Large intestine (tissue), 3 donors: Measurements from ENCODE around the gene TECTA. TPM values are rescaled to one million over a fixed set of nuclear protein-coding genes. Genes with fewer than 3 reads are reported as not detected.

Experiments
- DNase-seq, 2 donors: peaks; one replicate each; pipeline versions ENCODE4 v3.0.0 to v3.0.0-alpha.2; 2013
- H3K27ac ChIP-seq: one replicate; pipeline ENCODE4 v1.5.1; 2013; ENCODE audit warnings: low read length
- H3K27me3 ChIP-seq: 2 replicates; pipeline ENCODE4 v1.6.1; 2013; ENCODE audit warnings: low read length; ENCODE audit not compliant: control insufficient read depth, insufficient read depth
- H3K36me3 ChIP-seq: 2 replicates; pipeline ENCODE4 v1.6.1; 2013; ENCODE audit warnings: low read length; ENCODE audit not compliant: control insufficient read depth, insufficient read depth
- H3K4me1 ChIP-seq: one replicate; pipeline ENCODE4 v1.6.1; 2013; ENCODE audit warnings: low read length; ENCODE audit not compliant: control insufficient read depth, insufficient read depth
- H3K4me3 ChIP-seq: one replicate; pipeline ENCODE4 v1.5.1; 2013; ENCODE audit warnings: low read length
- H3K9me3 ChIP-seq: one replicate; pipeline ENCODE4 v1.6.1; 2013; ENCODE audit warnings: mild to moderate bottlenecking, low read depth, low read length, moderate library complexity; ENCODE audit not compliant: control insufficient read depth
- WGBS: methylation state at CpG from one replicate; pipeline ENCODE4 v1.1.5; 2013; ENCODE audit warnings: low lambda C conversion rate; ENCODE audit not compliant: insufficient coverage; 5-methylcytosine and 5-hydroxymethylcytosine counted together
- polyA plus RNA-seq: library from polyadenylated mRNA; unstranded; fragments of 120-200 nt; gene quantifications from one replicate; pipeline ENCODE4 v1.2.1, GENCODE V29; 2013

The TECTA gene
- polyA plus RNA-seq, 1 donor: 1.2 TPM

DNA sequence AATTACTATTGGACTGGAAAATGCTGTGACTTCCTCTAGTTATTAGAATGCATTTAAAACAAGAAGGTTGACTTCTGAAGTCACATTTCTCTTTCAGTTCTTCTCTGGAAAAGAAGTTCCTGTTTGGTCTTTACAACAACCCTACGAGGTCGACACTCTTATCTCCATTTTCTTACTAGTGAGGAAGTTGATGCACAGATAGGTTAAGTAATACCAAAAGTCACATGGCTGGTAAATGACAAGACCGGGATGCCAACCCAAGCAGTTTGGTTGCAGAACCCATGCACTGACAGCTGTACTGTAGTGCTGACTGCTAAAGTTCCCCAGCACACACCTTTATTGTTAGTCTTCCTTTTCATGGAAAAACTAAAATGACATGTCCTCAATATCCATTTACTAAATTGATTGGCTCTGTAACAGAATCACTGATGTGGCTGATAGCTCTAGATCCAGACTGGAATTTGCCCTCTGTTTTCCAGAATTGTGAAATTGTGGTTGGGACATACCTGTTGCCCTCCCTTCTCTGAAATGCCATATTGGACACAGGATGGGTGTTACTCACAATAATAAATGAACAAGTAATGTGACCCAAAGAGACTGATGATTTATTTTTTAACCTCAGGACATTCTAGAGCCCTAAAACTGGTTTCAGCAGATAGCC lies 9.4 kb upstream of the TECTA start:
- no peak overlapping the region for H3K4me3 ChIP-seq
- peaks cover 19% of the 10 kb centered on the region for H3K4me1 ChIP-seq
- DNase-seq: peak; percentile 63 to 84
- H3K9me3 ChIP-seq: no peaks in the 10 kb centered on the region
- H3K36me3 ChIP-seq: peaks cover 9% of the 10 kb centered on the region
- no peaks in the 10 kb centered on the region for H3K27me3 ChIP-seq
- peak overlapping the region; percentile 85 for H3K27ac ChIP-seq
- WGBS: 63% methylated on average over 2 of the region's 3 CpGs

DNA sequence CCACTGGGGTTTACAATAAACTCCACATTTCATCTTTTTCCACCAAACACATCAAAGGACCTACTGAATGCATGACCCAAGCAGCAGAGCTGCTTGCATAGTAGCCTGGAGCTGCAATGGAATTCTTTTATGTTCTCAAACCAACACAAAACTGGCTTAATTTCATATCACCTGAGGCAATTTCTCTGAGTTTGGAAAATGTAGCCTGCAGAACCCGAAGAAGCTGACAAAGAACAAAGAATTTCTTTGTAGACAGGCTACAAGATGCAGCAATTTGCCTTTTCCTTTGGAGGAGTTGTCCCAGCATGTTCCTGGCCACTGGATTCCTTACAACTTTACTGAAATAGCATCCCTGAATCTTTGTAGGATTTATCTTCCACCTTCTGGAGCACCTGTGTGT lies 5.5 kb upstream of the TECTA start:
- Histone ChIP-seq H3K27ac (no peak overlapping the region), H3K27me3 (no peaks in the 10 kb centered on the region), H3K36me3 (no peaks in the 10 kb centered on the region), H3K4me3 (no peak overlapping the region), H3K4me1 (peaks cover 8% of the 10 kb centered on the region), H3K9me3 (no peaks in the 10 kb centered on the region)
- no peak for DNase-seq
- WGBS: no CpG with 5 or more reads among the region's 1 CpG

DNA sequence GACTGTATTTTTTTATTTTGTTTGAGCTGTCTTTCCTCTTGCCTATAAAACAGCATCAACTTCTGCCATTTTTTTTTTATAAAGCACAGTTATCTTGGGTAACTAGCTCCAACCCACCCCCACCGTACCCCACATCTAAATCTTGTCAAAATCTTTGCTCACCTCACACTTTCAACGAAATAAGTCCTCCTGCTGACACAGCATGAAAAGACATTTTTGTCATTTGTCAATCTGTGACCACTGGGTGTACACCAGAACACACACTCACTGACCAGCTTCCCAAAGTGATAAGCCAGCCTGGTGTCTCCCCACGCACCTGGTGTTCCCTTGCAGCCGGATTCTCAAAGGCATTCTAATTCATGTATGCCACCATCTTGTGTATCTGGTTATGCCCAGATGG lies 1.7 kb upstream of the TECTA start:
- Histone ChIP-seq H3K4me3 (no peak overlapping the region), H3K4me1 (no peaks in the 10 kb centered on the region), H3K36me3 (no peaks in the 10 kb centered on the region), H3K9me3 (no peaks in the 10 kb centered on the region), H3K27ac (no peak overlapping the region), H3K27me3 (no peaks in the 10 kb centered on the region)
- DNase-seq: no peak
- WGBS: no CpG with 5 or more reads among the region's 4 CpGs

DNA sequence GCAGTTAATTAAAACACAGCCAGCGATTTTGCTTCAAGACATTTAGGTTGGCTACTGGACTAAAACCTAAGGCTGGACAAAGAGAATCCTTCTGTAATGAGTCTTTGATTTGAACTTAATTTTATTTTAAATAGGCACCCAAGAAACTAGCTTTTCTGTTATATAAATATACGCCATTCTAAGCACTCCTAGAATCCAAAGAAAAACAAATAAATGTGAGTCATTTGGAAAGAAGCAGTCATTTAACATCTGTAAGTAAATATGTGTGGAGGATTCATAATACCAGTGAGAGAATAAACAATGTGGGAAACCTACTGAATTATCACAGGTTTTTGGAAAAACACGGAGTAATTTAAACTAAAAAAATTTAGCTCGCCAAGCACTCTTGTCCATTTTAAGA lies 1.2 kb upstream of the TECTA start:
- WGBS: 89% methylated on average over 4 of the region's 4 CpGs
- no peak overlapping the region for H3K27ac ChIP-seq
- no peaks in the 10 kb centered on the region for H3K9me3 ChIP-seq
- no peak overlapping the region for H3K4me3 ChIP-seq
- no peaks in the 10 kb centered on the region for H3K27me3 ChIP-seq
- no peaks in the 10 kb centered on the region for H3K36me3 ChIP-seq
- no peak for DNase-seq
- H3K4me1 ChIP-seq: no peaks in the 10 kb centered on the region

DNA sequence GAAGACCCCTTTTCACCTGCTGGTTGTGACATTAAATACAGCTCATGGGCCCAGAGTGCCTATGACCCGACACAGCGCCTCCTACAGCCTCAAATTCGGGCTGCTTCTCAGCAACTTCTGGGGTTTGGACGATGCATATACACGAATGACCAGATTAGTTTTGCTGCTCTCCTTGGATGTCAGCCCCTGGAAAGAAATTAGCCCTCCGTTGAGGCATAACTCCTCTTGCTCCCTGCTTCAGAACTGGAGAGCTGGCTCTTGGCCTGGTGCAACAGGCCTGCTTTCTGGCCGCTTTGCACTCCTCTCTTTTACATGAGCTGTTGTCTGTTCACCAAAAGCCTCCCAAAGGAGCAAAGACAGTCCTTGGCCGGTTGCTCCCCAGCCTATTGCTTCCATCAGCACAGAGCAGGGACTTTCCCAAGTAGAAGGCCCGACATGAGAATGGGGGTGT lies 3.3 kb downstream of the TECTA start:
- H3K27me3 ChIP-seq: no peaks in the 10 kb centered on the region
- no peak for DNase-seq
- H3K4me3 ChIP-seq: no peak overlapping the region
- WGBS: no CpG with 5 or more reads among the region's 9 CpGs
- H3K9me3 ChIP-seq: no peaks in the 10 kb centered on the region
- H3K36me3 ChIP-seq: no peaks in the 10 kb centered on the region
- H3K4me1 ChIP-seq: no peaks in the 10 kb centered on the region
- H3K27ac ChIP-seq: no peak overlapping the region

DNA sequence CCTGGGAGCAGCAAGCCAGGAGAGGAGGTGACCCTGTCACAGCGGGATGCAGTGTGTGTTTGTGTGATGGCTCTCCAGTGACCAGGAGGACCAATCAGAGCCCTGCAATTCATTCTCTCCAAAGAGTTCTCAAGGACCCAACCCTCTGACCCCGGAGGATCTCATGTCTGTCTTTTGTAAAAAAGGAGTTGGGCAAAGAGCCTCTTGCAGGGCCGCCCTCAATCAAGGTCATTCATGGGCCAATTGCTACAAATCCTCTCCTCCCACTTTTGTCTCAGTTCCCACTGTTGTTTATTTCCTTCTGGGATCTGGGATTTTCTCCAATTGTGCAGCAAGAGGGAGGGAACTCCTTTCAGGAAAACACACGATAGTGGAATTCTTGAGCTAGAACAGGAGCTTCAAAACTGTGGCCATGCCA lies 4.0 kb downstream of the TECTA start:
- H3K27ac ChIP-seq: no peak overlapping the region
- H3K27me3 ChIP-seq: no peaks in the 10 kb centered on the region
- no peak overlapping the region for H3K4me3 ChIP-seq
- no peaks in the 10 kb centered on the region for H3K36me3 ChIP-seq
- WGBS: 100% methylated on average over 1 of the region's 4 CpGs
- DNase-seq: peak; percentile 23 to 39
- no peaks in the 10 kb centered on the region for H3K4me1 ChIP-seq
- H3K9me3 ChIP-seq: no peaks in the 10 kb centered on the region

DNA sequence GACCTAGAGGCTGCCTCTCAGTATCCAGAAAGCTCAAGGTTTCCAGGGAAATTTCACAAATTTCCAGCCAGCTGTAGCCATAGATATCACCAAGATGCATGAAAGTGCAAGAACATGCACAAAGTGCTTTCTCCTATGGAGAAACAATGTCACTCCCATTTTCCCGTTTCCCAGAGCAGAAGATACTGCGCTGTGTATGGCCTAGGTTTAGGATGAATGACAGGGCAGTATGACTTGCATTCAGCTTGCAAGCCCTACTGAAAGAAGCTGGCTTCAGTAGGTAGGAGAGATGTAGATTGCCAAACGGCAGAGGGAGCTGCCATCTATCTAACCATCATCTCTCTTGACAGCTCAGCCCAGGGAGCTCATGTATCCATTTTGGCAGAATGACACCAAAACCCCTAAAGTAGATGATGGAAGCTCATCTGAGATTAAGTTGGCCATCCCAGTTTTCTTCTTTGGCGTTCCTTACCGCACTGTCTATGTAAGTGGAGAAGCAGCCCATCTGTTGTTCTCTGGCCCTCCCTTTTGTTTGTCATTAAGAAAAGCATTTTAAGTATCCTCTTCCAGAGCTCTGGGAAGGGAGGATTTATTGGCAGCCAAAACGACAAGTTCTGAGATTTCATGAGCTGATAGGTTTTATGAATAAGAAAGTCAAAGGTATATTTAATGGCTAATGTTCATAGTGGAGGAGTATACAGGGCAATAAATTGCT lies 4.6 kb downstream of the TECTA start:
- Histone ChIP-seq H3K9me3 (no peaks in the 10 kb centered on the region), H3K36me3 (no peaks in the 10 kb centered on the region), H3K4me1 (no peaks in the 10 kb centered on the region), H3K27me3 (no peaks in the 10 kb centered on the region), H3K27ac (no peak overlapping the region), H3K4me3 (no peak overlapping the region)
- no CpG with 5 or more reads among the region's 6 CpGs for WGBS
- DNase-seq: no peak

DNA sequence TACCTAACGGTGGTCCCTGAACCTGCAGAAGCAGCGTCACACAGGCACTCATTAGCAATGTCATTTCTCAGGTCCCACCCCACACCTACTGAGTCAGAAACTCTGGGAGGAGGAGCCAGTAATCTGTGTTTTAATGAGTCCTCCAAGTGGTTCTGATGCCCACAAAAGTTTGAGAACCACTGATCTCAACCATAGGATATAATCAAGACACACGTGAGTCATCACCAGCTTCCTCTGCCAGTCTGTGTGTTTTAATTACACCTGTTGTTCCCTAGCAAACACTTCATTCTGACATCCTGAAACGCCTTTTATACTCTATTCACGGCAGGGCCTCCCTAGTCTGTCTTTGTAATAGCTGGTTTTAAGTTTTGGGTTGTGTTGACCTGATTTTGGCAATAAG lies 5.8 kb downstream of the TECTA start:
- no peak for DNase-seq
- peaks cover 3% of the 10 kb centered on the region for H3K27me3 ChIP-seq
- 90% methylated on average over 2 of the region's 5 CpGs for WGBS
- no peaks in the 10 kb centered on the region for H3K4me1 ChIP-seq
- H3K9me3 ChIP-seq: no peaks in the 10 kb centered on the region
- no peak overlapping the region for H3K27ac ChIP-seq
- H3K4me3 ChIP-seq: no peak overlapping the region
- no peaks in the 10 kb centered on the region for H3K36me3 ChIP-seq

DNA sequence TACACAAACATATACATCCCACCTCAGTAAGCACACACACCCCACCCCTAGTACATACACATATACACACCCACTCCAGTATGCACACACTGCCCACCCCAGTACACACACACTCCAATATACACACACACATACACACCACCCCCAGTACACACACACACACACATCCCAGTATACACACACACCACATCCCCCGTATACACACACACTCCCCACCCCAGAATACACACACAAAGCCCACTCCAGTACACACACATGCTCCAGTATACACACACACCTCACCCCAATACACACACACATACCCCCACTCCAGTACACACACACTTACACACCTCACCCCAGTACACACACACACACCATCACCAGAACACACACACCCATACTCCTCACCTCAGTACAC lies 7.4 kb downstream of the TECTA start:
- Histone ChIP-seq H3K27ac (no peak overlapping the region), H3K36me3 (no peaks in the 10 kb centered on the region), H3K4me1 (no peaks in the 10 kb centered on the region), H3K4me3 (no peak overlapping the region), H3K9me3 (no peaks in the 10 kb centered on the region), H3K27me3 (peaks cover 3% of the 10 kb centered on the region)
- no CpG with 5 or more reads among the region's 1 CpG for WGBS
- DNase-seq: no peak

DNA sequence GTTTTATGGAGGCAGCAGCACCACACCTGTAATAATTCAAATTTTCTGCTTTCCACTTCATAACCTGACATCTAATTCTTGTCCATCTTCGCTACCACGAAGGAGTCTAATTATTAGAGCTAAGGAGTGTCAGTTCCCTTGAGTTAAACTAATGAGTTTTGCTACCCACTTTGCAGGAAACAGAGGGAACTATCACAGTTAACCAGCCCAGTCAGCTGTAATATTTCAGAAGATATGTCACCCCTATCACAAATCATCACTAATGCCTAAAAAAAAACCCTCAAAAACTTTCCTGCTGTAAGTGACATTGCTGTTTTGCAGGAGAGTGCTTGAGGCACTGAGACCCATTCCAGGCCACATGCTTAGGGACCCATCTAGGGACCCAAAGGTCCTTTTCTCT lies 8.4 kb downstream of the TECTA start:
- H3K4me1 ChIP-seq: no peaks in the 10 kb centered on the region
- no peak overlapping the region for H3K4me3 ChIP-seq
- no peaks in the 10 kb centered on the region for H3K9me3 ChIP-seq
- no peak overlapping the region for H3K27ac ChIP-seq
- no peak for DNase-seq
- peaks cover 3% of the 10 kb centered on the region for H3K27me3 ChIP-seq
- H3K36me3 ChIP-seq: no peaks in the 10 kb centered on the region
- WGBS: no CpG with 5 or more reads among the region's 2 CpGs
